ENCODE data around the gene RBM25.

RBM25 gene

DNA sequence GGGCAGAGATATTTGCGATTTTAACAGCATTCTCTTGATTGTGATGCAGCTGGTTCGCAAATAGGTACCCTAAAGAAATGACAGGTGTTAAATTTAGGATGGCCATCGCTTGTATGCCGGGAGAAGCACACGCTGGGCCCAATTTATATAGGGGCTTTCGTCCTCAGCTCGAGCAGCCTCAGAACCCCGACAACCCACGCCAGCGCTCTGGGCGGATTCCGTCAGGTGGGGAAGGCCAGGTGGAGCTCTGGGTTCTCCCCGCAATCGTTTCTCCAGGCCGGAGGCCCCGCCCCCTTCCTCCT, 77.7 kb downstream of the RBM25 start:
- TF ChIP-seq CTCF (IDR thresholded peaks at IDR 0.05; ENCODE audit: borderline replicate concordance, insufficient read depth, low read depth, low read length) = no peak
- H3K4me3 ChIP-seq (ENCODE audit: low read depth, low read length) = peak overlapping the region; percentile 30

DNA sequence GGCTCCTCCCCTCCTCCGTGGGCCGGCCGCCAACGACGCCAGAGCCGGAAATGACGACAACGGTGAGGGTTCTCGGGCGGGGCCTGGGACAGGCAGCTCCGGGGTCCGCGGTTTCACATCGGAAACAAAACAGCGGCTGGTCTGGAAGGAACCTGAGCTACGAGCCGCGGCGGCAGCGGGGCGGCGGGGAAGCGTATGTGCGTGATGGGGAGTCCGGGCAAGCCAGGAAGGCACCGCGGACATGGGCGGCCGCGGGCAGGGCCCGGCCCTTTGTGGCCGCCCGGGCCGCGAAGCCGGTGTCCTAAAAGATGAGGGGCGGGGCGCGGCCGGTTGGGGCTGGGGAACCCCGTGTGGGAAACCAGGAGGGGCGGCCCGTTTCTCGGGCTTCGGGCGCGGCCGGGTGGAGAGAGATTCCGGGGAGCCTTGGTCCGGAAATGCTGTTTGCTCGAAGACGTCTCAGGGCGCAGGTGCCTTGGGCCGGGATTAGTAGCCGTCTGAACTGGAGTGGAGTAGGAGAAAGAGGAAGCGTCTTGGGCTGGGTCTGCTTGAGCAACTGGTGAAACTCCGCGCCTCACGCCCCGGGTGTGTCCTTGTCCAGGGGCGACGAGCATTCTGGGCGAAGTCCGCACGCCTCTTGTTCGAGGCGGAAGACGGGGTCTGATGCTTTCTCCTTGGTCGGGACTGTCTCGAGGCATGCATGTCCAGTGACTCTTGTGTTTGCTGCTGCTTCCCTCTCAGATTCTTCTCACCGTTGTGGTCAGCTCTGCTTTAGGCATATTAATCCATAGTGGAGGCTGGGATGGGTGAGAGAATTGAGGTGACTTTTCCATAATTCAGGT, 78.3 kb downstream of the RBM25 start, which contains the start of gene PSEN1:
Gene PSEN1 (plus strand): TSS at position 121 of the 839 bp plus-strand sequence. CDS start 11,513 bp downstream, outside the sequence.
- TF ChIP-seq CTCF (IDR thresholded peaks at IDR 0.05; ENCODE audit: borderline replicate concordance, insufficient read depth, low read depth, low read length) = no peak
- peak within 1 kb of the TSS; percentile 70 for H3K4me3 ChIP-seq (ENCODE audit: low read depth, low read length)

DNA sequence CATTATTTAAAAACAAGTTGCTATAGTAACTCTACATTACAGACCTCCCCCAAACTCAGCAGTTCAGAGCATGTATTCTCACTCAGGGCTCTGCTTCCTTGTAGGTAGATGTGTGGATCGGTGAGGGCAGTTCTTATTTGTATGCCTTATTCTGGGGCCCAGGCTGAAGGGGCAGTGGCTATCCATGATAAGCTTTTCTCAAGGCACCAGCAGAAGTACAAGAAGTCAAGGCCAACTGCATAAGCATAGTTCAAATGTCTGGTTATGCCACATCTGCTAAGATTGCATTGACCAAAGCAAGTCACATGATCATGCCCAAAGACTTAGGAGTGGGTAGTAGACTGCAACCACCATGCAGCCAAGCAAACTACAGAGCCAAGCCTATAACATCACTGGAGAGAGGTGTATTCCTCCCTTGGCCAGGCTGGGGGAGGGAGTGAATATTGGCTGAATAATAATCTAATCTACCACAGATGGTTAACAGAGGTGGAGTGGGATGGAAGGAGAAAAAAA, 82.5 kb downstream of the RBM25 start:
- TF ChIP-seq CTCF (IDR thresholded peaks at IDR 0.05; ENCODE audit: borderline replicate concordance, insufficient read depth, low read depth, low read length) = no peak
- no peak overlapping the region for H3K4me3 ChIP-seq (ENCODE audit: low read depth, low read length)

DNA sequence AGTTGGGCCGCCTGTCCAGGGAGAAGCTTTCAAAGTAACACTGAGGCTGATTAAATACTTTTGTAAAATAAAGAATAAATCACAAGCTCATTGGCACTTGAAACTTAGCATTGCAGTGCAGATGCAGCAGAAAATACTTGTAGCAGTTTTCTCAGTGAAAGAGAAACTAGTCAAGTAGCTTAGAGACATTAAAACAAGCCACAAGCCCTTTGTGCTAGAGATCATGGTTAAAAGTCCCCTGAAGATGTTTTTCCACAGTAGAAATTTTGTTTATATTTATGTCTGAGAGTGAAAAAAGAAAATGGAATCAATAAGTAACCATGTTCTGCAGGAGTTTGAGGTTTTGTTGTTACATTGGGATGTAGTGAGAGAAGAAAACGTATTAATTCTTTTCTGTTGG, 83.9 kb downstream of the RBM25 start:
- TF ChIP-seq CTCF (IDR thresholded peaks at IDR 0.05; ENCODE audit: borderline replicate concordance, insufficient read depth, low read depth, low read length) = no peak
- no peak overlapping the region for H3K4me3 ChIP-seq (ENCODE audit: low read depth, low read length)

GRCh38 chr14:73143003-73143402, 84.7 kb downstream of the RBM25 start:
- H3K4me3 ChIP-seq (ENCODE audit: low read depth, low read length) = no peak overlapping the region
- TF ChIP-seq CTCF (IDR thresholded peaks at IDR 0.05; ENCODE audit: borderline replicate concordance, insufficient read depth, low read depth, low read length) = no peak

DNA sequence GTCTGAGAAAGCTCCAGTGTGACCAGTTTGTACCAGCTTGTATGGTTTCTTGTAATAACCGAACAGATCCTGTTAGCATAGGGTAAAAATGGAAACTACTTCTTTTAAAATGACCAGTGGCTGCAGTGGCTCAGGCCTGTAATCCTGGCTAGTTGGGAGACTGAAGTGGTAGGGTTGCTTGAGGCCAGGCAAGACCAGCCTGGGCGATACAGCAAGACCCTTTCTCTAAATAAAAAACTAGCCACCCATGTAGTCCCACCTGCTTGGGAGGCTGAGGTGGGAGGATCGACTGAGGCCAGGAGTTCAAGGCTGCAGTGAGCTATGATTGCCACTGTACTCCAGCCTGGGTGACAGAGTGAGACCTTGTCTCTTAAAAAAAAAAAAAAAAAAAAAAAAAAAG, 85.3 kb downstream of the RBM25 start:
- H3K4me3 ChIP-seq (ENCODE audit: low read depth, low read length) = no peak overlapping the region
- no peak for TF ChIP-seq CTCF (IDR thresholded peaks at IDR 0.05; ENCODE audit: borderline replicate concordance, insufficient read depth, low read depth, low read length)

GRCh38 chr14:73145371-73145770, 87.0 kb downstream of the RBM25 start:
- no peak overlapping the region for H3K4me3 ChIP-seq (ENCODE audit: low read depth, low read length)
- no peak for TF ChIP-seq CTCF (IDR thresholded peaks at IDR 0.05; ENCODE audit: borderline replicate concordance, insufficient read depth, low read depth, low read length)
